GM19239 (cell line): ENCODE measurements around the gene INTS1.

Experiments
- DNase-seq: peaks from one replicate; pipeline ENCODE4 v3.0.0; 2011; ENCODE audit warnings: low spot score; ENCODE audit not compliant: insufficient read length
- FAIRE-seq: peaks from 2 replicates; lab custom pipeline; 2011; peaks lifted over from hg19 to GRCh38; lab: Jason Lieb, UNC

The INTS1 gene

GRCh38 chr7:1511444-1512422 is 7.5 kb upstream of the INTS1 start:
- DNase-seq = no peak
- FAIRE-seq = no peak

- FAIRE-seq = no peak
- no peak for DNase-seq
Measured at GRCh38 chr7:1510780-1511154, 6.6 kb upstream of the INTS1 start.

GRCh38 chr7:1509226-1509625 is 5.0 kb upstream of the INTS1 start:
- DNase-seq (no peak), FAIRE-seq (no peak)

GRCh38 chr7:1508277-1508758 is 4.1 kb upstream of the INTS1 start:
- FAIRE-seq = no peak
- no peak for DNase-seq

- DNase-seq (no peak), FAIRE-seq (peak; percentile 55)
Measured at GRCh38 chr7:1505731-1506550, 1.8 kb upstream of the INTS1 start.

GRCh38 chr7:1503390-1503789 is 799 bp downstream of the INTS1 start:
- FAIRE-seq (no peak), DNase-seq (no peak)

- DNase-seq (no peak), FAIRE-seq (no peak)
Measured at GRCh38 chr7:1502845-1503244, 1.3 kb downstream of the INTS1 start.

- DNase-seq (no peak), FAIRE-seq (no peak)
Measured at GRCh38 chr7:1501487-1502270, 2.5 kb downstream of the INTS1 start.

GRCh38 chr7:1500064-1500807 is 4.0 kb downstream of the INTS1 start:
- FAIRE-seq (no peak), DNase-seq (no peak)

GRCh38 chr7:1499367-1500029 is 4.7 kb downstream of the INTS1 start:
- DNase-seq = no peak
- FAIRE-seq = no peak

- FAIRE-seq (no peak), DNase-seq (no peak)
Measured at GRCh38 chr7:1498370-1499305, 5.6 kb downstream of the INTS1 start.

GRCh38 chr7:1497293-1497927 is 6.8 kb downstream of the INTS1 start:
- no peak for DNase-seq
- no peak for FAIRE-seq

GRCh38 chr7:1496531-1497292 is 7.5 kb downstream of the INTS1 start:
- no peak for FAIRE-seq
- no peak for DNase-seq

GRCh38 chr7:1495564-1496242 is 8.5 kb downstream of the INTS1 start:
- no peak for DNase-seq
- FAIRE-seq = no peak

- no peak for FAIRE-seq
Measured at GRCh38 chr7:1494866-1495563, 9.2 kb downstream of the INTS1 start.

GRCh38 chr7:1494447-1494846 is 9.7 kb downstream of the INTS1 start:
- no peak for FAIRE-seq

More at GRCh38 chr7:1494866-1495563, 9.2 kb downstream of the INTS1 start:
- DNase-seq = no peak

More at GRCh38 chr7:1494447-1494846, 9.7 kb downstream of the INTS1 start:
- DNase-seq = no peak
